CD4-positive, alpha-beta T cell treated with Interleukin-4 for 4 hours (primary cell): Measurements from ENCODE around the gene NARF.
"Not testable (repeated sequence)": the region's sequence is repeated elsewhere in the genome, so short reads cannot be mapped to it uniquely, and the experiment has no call there.

Experiments used
- DNase-seq: peaks from one replicate; pipeline ENCODE4 v3.0.0-alpha.2; 2020

The NARF gene

GRCh38 chr17:82447876-82448275, 10.7 kb upstream of the NARF start:
- DNase-seq = no peak

GRCh38 chr17:82449131-82449882, 9.2 kb upstream of the NARF start:
- peak; percentile 69 for DNase-seq

- peak; percentile 16 for DNase-seq
Observed at GRCh38 chr17:82449883-82450356, 8.6 kb upstream of the NARF start.

- DNase-seq = peak; percentile 89
Observed at GRCh38 chr17:82450357-82451106, 8.0 kb upstream of the NARF start, which contains the start of gene CYBC1. TSS of gene CYBC1 (minus strand) at chr17:82450752. CDS start at chr17:82449254, 1,498 bp downstream.

- DNase-seq = no peak
Observed at GRCh38 chr17:82452162-82452561, 6.4 kb upstream of the NARF start.

- not testable (repeated sequence) for DNase-seq
Observed at GRCh38 chr17:82453151-82453550, 5.4 kb upstream of the NARF start.

- DNase-seq = not testable (repeated sequence)
Observed at GRCh38 chr17:82453706-82454105, 4.8 kb upstream of the NARF start.

- no peak for DNase-seq
Observed at GRCh38 chr17:82457073-82457928, 1.2 kb upstream of the NARF start.

GRCh38 chr17:82457929-82458178, 687 bp upstream of the NARF start:
- DNase-seq = peak; percentile 95

GRCh38 chr17:82458885-82459424, 414 bp downstream of the NARF start:
- peak; percentile 19 for DNase-seq

GRCh38 chr17:82459936-82460335, 1.4 kb downstream of the NARF start:
- DNase-seq = not testable (repeated sequence)

GRCh38 chr17:82461827-82462524, 3.4 kb downstream of the NARF start:
- DNase-seq = no peak

GRCh38 chr17:82463391-82463790, 4.8 kb downstream of the NARF start:
- no peak for DNase-seq

GRCh38 chr17:82463925-82464566, 5.5 kb downstream of the NARF start:
- no peak for DNase-seq

- no peak for DNase-seq
Observed at GRCh38 chr17:82464567-82464929, 6.0 kb downstream of the NARF start.

GRCh38 chr17:82465023-82465603, 6.6 kb downstream of the NARF start:
- no peak for DNase-seq

GRCh38 chr17:82468692-82469091, 10.2 kb downstream of the NARF start:
- no peak for DNase-seq

GRCh38 chr17:82470065-82470464, 11.5 kb downstream of the NARF start:
- DNase-seq = no peak

GRCh38 chr17:82474223-82475010, 15.9 kb downstream of the NARF start:
- no peak for DNase-seq

- DNase-seq = no peak
Observed at GRCh38 chr17:82475458-82475857, 16.9 kb downstream of the NARF start.

- DNase-seq = no peak
Observed at GRCh38 chr17:82477934-82478333, 19.4 kb downstream of the NARF start.
